ENCODE results near the gene PDE7B. TPM values are rescaled to one million over a fixed set of nuclear protein-coding genes. Genes with fewer than 3 reads are reported as not detected.

PDE7B gene
- total RNA-seq, 1 experiment from 2014 or later: not detected

DNA sequence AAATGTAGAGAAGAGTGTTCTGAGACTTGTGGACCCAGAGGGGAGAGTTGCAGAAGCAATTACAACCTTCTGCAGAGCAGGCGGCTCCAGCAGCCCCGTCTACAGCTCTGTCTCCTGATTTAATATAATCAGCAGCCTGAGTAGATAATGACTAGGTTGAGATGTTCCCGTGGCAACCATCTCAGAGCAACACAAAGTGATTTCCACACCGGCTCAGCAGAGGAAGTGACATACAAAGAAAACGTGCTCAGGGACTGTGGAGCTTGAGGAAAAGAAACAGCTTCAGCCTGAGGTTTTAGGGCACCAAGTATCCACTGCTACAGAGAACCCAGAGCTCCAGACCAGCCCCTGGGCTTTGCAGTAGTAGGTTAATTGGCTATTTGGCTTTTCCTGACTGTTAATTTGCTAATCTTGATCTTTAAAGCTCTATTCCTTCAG is 262.3 kb downstream of the PDE7B start:
- Histone ChIP-seq H3K4me2 (ENCODE audit: low read length) (no peak overlapping the region), H3F3A (ENCODE audit: low read length, unreplicated experiment) (no peaks in the 10 kb centered on the region), H3K9ac (ENCODE audit: low read length) (no peak overlapping the region), H2AFZ (ENCODE audit: low read length) (peak overlapping the region; percentile 59; the same call in 1 of the 2 replicates), H3K27ac (ENCODE audit: low read length) (no peak overlapping the region), H3K27me3 (ENCODE audit: low read length) (no peaks in the 10 kb centered on the region), H4K20me1 (ENCODE audit: low read length) (no peaks in the 10 kb centered on the region), H3K36me3 (ENCODE audit: low read depth, low read length) (no peaks in the 10 kb centered on the region), H3K4me1 (ENCODE audit: insufficient read depth, low read length) (peaks cover 13% of the 10 kb centered on the region), H3K4me3 (ENCODE audit: low read length) (no peak overlapping the region), H3K9me3 (ENCODE audit: low read length) (no peaks in the 10 kb centered on the region), H3K79me2 (ENCODE audit: low read length) (no peaks in the 10 kb centered on the region), H3K9me2 (replicated peaks; ENCODE audit: low read length) (no peaks in the 10 kb centered on the region)
- CTCF ChIA-PET: no interaction called here
- peak; percentile 31; the same call in 1 of the 2 replicates for ATAC-seq
- peak; percentile 25 for DNase-seq
- POLR2A ChIA-PET (ENCODE audit: unreplicated experiment): no interaction called here
- intact Hi-C loops (cut with micrococcal nuclease): no loop called here
- BruUV-seq (replicated peaks): no TSS peak
- TF ChIP-seq, protein P1, sequence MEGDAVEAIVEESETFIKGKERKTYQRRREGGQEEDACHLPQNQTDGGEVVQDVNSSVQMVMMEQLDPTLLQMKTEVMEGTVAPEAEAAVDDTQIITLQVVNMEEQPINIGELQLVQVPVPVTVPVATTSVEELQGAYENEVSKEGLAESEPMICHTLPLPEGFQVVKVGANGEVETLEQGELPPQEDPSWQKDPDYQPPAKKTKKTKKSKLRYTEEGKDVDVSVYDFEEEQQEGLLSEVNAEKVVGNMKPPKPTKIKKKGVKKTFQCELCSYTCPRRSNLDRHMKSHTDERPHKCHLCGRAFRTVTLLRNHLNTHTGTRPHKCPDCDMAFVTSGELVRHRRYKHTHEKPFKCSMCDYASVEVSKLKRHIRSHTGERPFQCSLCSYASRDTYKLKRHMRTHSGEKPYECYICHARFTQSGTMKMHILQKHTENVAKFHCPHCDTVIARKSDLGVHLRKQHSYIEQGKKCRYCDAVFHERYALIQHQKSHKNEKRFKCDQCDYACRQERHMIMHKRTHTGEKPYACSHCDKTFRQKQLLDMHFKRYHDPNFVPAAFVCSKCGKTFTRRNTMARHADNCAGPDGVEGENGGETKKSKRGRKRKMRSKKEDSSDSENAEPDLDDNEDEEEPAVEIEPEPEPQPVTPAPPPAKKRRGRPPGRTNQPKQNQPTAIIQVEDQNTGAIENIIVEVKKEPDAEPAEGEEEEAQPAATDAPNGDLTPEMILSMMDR (conservative IDR thresholded peaks at IDR 0.05; ENCODE audit: low read depth, low read length): no peak
- no peak for TF ChIP-seq EZH2phosphoT487 (IDR thresholded peaks at IDR 0.05; ENCODE audit: borderline replicate concordance, low read length)
- TF ChIP-seq EZH2 (IDR thresholded peaks at IDR 0.05; ENCODE audit: low read length, unreplicated experiment): no peak

DNA sequence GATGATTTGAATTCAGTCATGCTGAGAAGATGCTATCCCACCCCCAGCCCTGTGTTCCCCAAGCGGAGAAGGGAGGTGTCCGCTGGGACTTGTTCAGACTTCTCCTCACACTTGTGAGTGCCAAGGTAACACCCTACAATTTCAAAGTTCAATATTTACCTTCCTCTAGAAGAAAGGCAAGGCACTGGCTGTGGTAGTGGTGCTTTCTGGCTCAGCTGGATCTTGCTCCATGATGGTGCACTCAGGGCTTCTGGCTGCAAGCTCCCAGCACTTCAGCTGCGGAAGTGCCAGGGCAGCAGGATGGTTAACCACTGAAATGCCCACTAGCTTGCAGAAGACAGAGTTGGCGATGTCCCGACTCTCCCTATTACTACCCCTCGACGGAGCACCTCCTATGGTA is 263.2 kb downstream of the PDE7B start:
- no peak for ATAC-seq
- no peak for DNase-seq
- BruUV-seq (replicated peaks): no TSS peak
- ChIA-PET CTCF (no interaction called here), POLR2A (ENCODE audit: unreplicated experiment) (no interaction called here)
- no peak overlapping the region for H3K4me2 ChIP-seq (ENCODE audit: low read length)
- H4K20me1 ChIP-seq (ENCODE audit: low read length): no peaks in the 10 kb centered on the region
- no peaks in the 10 kb centered on the region for H3K9me2 ChIP-seq (replicated peaks; ENCODE audit: low read length)
- H3K9me3 ChIP-seq (ENCODE audit: low read length): no peaks in the 10 kb centered on the region
- peaks cover 13% of the 10 kb centered on the region for H3K4me1 ChIP-seq (ENCODE audit: insufficient read depth, low read length)
- H3K4me3 ChIP-seq (ENCODE audit: low read length): no peak overlapping the region
- intact Hi-C loops (cut with micrococcal nuclease): no loop called here
- no peaks in the 10 kb centered on the region for H3K79me2 ChIP-seq (ENCODE audit: low read length)
- TF ChIP-seq EZH2 (IDR thresholded peaks at IDR 0.05; ENCODE audit: low read length, unreplicated experiment) (no peak), EZH2phosphoT487 (IDR thresholded peaks at IDR 0.05; ENCODE audit: borderline replicate concordance, low read length) (no peak)
- TF ChIP-seq, protein P1 (conservative IDR thresholded peaks at IDR 0.05; ENCODE audit: low read depth, low read length): no peak
- H3K27ac ChIP-seq (ENCODE audit: low read length): no peak overlapping the region
- H3K9ac ChIP-seq (ENCODE audit: low read length): no peak overlapping the region
- H3F3A ChIP-seq (ENCODE audit: low read length, unreplicated experiment): no peaks in the 10 kb centered on the region
- no peaks in the 10 kb centered on the region for H3K36me3 ChIP-seq (ENCODE audit: low read depth, low read length)
- no peaks in the 10 kb centered on the region for H3K27me3 ChIP-seq (ENCODE audit: low read length)
- no peak overlapping the region for H2AFZ ChIP-seq (ENCODE audit: low read length)

DNA sequence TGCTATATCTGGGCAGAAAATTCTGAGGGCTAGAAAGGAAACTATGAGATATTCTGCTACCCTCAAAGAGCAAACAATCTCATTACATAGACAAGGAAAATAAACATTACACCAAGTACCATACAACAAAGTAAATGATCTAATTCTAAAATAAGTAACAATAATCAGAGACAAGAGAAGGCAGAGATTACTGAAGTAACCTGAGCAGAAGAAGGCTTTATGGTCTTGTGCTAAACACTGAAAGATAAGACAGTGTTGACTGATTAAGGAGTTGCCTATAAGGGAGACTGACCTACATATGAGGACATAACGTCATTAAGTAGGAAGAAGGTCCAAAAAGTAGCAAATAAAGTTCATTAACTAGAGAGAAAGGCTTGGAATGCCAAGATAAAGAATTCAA is 264.4 kb downstream of the PDE7B start:
- H3K9me3 ChIP-seq (ENCODE audit: low read length): no peaks in the 10 kb centered on the region
- ATAC-seq (no peak), DNase-seq (no peak)
- no peaks in the 10 kb centered on the region for H3K27me3 ChIP-seq (ENCODE audit: low read length)
- H3K4me1 ChIP-seq (ENCODE audit: insufficient read depth, low read length): peaks cover 13% of the 10 kb centered on the region
- no peak overlapping the region for H2AFZ ChIP-seq (ENCODE audit: low read length)
- no peak overlapping the region for H3K4me3 ChIP-seq (ENCODE audit: low read length)
- no peaks in the 10 kb centered on the region for H4K20me1 ChIP-seq (ENCODE audit: low read length)
- no peaks in the 10 kb centered on the region for H3K79me2 ChIP-seq (ENCODE audit: low read length)
- H3F3A ChIP-seq (ENCODE audit: low read length, unreplicated experiment): no peaks in the 10 kb centered on the region
- ChIA-PET CTCF (no interaction called here), POLR2A (ENCODE audit: unreplicated experiment) (no interaction called here)
- intact Hi-C loops (cut with micrococcal nuclease): no loop called here
- H3K36me3 ChIP-seq (ENCODE audit: low read depth, low read length): no peaks in the 10 kb centered on the region
- H3K27ac ChIP-seq (ENCODE audit: low read length): no peak overlapping the region
- H3K4me2 ChIP-seq (ENCODE audit: low read length): no peak overlapping the region
- no TSS peak for BruUV-seq (replicated peaks)
- TF ChIP-seq, protein P1 (conservative IDR thresholded peaks at IDR 0.05; ENCODE audit: low read depth, low read length): no peak
- no peak for TF ChIP-seq EZH2 (IDR thresholded peaks at IDR 0.05; ENCODE audit: low read length, unreplicated experiment)
- no peak for TF ChIP-seq EZH2phosphoT487 (IDR thresholded peaks at IDR 0.05; ENCODE audit: borderline replicate concordance, low read length)
- no peak overlapping the region for H3K9ac ChIP-seq (ENCODE audit: low read length)
- H3K9me2 ChIP-seq (replicated peaks; ENCODE audit: low read length): no peaks in the 10 kb centered on the region
